Activated naive CD4-positive, alpha-beta T cell treated with anti-CD3 and anti-CD28 coated beads, Interleukin-2, amount 50 U/mL, for 24 hours (primary cell): ENCODE measurements around the gene PDE9A.
A peak's percentile ranks its signal among the peaks of the same experiment; 100 is the strongest.

Source experiments
- H3K27ac Mint-ChIP-seq: one replicate; pipeline ENCODE4 v1.8.0; 2021; ENCODE audit warnings: mild to moderate bottlenecking, mixed read lengths
- H3K27me3 Mint-ChIP-seq: one replicate; pipeline ENCODE4 v1.8.0; 2021; ENCODE audit warnings: mixed read lengths
- H3K36me3 Mint-ChIP-seq: one replicate; pipeline ENCODE4 v1.8.0; 2021; ENCODE audit warnings: mixed read lengths
- H3K4me1 Mint-ChIP-seq: one replicate; pipeline ENCODE4 v1.8.0; 2021; ENCODE audit warnings: mixed read lengths
- H3K4me3 Mint-ChIP-seq: one replicate; pipeline ENCODE4 v1.8.0; 2021; ENCODE audit warnings: mild to moderate bottlenecking, mixed read lengths
- H3K9me3 Mint-ChIP-seq: one replicate; pipeline ENCODE4 v1.8.0; 2021; ENCODE audit warnings: mixed read lengths

PDE9A gene

GRCh38 chr21:42747276-42747701 is 93.9 kb downstream of the PDE9A start:
- H3K4me3 Mint-ChIP-seq = peak overlapping the region; percentile 78
- H3K4me1 Mint-ChIP-seq = peaks cover 31% of the 10 kb centered on the region
- H3K36me3 Mint-ChIP-seq = no peaks in the 10 kb centered on the region
- peak overlapping the region; percentile 96 for H3K27ac Mint-ChIP-seq
- no peaks in the 10 kb centered on the region for H3K27me3 Mint-ChIP-seq
- H3K9me3 Mint-ChIP-seq = no peaks in the 10 kb centered on the region

GRCh38 chr21:42747746-42748351 is 94.4 kb downstream of the PDE9A start:
- Mint-ChIP-seq H3K9me3 (no peaks in the 10 kb centered on the region), H3K36me3 (peaks cover 1% of the 10 kb centered on the region), H3K4me3 (no peak overlapping the region), H3K27me3 (no peaks in the 10 kb centered on the region), H3K4me1 (peaks cover 31% of the 10 kb centered on the region), H3K27ac (peak overlapping the region; percentile 12)

- H3K4me3 Mint-ChIP-seq = no peak overlapping the region
Observed at GRCh38 chr21:42748620-42749176, 95.3 kb downstream of the PDE9A start.

DNA sequence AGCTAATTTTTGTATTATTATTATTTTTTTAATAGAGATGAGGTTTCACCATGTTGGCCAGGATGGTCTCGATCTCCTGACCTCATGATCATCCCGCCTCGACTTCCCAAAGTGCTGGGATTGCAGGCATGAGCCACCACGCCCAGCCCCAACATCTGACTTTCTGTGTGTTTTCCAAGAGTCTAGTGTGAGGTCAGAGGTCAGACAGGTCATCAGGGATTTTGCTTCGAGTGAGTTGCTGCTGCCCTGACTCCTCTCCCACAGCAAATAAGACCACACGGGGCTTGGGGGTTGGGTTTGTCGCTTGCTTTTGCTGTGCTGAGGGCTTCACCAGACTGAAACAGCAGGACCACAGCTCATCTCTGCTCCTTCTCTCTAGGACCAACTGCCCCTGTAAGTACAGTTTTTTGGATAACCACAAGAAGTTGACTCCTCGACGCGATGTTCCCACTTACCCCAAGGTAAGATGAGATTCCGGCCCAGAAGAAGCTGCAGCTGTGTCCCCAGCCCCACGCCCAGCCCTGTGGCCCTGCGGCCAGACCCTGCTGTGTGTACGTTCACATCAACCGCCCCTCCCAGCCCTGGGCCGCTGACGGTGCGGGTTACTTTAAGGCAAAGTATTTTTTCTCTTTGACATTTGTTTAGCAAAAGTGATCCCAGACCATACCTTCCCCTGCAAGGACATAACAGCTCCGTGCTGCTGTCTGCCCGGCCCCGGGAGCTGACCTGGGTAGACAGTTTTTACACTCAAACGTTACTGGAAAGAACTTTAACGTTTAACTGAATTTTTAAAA is 97.5 kb downstream of the PDE9A start:
- Mint-ChIP-seq H3K4me1 (peaks cover 25% of the 10 kb centered on the region), H3K36me3 (peaks cover 1% of the 10 kb centered on the region), H3K27ac (no peak overlapping the region), H3K27me3 (no peaks in the 10 kb centered on the region), H3K9me3 (no peaks in the 10 kb centered on the region), H3K4me3 (no peak overlapping the region)

More at GRCh38 chr21:42748620-42749176, 95.3 kb downstream of the PDE9A start:
- Mint-ChIP-seq H3K9me3 (no peaks in the 10 kb centered on the region), H3K36me3 (peaks cover 1% of the 10 kb centered on the region), H3K27me3 (no peaks in the 10 kb centered on the region), H3K27ac (no peak overlapping the region), H3K4me1 (peaks cover 31% of the 10 kb centered on the region)

DNA sequence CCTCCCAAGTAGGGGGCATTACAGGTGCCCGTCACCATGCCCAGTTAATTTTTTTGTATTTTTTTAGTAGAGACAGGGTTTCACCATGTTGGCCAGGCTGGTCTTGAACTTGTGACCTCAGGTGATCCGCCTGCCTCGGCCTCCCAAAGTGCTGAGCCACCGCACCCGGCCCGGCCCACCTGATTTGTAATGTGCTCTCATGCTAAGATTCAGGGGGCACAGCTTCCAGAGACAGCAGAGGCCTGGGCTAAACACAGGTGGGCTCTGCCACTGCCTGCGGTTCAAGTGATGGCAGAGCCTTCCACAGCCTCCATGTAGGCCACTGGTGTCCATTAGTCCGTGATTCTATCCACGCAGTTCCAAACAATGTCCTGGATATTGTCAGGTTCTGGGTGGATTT is 98.4 kb downstream of the PDE9A start:
- Mint-ChIP-seq H3K36me3 (peaks cover 1% of the 10 kb centered on the region), H3K4me1 (peaks cover 16% of the 10 kb centered on the region), H3K4me3 (no peak overlapping the region), H3K9me3 (no peaks in the 10 kb centered on the region), H3K27ac (no peak overlapping the region), H3K27me3 (no peaks in the 10 kb centered on the region)

DNA sequence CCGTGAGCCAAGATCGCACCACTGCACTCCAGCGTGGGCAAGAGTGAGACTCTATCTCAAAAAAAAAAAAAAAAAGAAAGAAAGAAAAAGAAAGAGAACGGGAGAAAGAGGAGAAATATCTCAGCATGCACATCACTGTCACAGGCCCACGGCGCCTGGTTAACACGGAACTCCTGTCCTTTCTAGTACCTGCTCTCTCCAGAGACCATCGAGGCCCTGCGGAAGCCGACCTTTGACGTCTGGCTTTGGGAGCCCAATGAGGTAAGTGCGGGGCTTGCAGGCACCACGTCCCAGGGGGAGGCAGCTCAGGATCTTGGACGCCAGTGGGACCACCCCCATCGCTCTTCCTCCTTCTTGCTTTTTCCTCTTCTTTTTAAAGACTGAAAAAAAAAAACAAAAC is 100.4 kb downstream of the PDE9A start:
- Mint-ChIP-seq H3K36me3 (peaks cover 1% of the 10 kb centered on the region), H3K4me3 (no peak overlapping the region), H3K27ac (no peak overlapping the region), H3K4me1 (no peaks in the 10 kb centered on the region), H3K27me3 (no peaks in the 10 kb centered on the region), H3K9me3 (no peaks in the 10 kb centered on the region)

DNA sequence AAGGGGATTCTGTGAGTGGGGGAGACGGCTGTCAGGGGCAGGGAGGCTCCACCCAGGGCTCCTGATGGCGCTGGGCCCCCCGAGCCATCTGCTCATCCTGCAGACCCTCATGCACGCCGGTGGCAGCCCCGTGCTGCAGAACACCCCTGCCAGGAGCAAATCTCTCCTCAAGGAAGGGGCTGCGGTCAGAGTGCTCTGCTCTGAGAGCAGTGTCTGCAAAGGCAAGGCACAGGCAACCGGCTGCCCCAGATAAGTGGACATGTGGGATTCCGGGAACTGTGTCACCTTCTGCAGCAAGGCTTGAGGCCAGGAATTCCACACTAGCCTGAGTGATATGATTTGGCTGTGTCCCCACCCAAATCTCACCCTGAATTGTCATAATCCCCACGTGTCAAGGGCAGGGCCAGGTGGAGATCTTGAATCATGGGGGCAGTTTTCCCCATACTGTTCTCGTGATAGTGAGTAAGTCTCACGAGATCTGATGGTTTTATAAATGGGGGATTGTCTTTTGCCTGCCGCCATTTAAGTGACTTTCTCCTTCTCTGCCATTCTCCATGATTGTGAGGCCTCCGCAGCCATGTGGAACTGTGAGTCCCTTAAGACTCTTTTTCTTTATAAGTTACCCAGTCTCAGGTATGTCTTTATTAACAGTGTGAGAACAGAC is 101.0 kb downstream of the PDE9A start:
- Mint-ChIP-seq H3K27ac (no peak overlapping the region), H3K9me3 (no peaks in the 10 kb centered on the region), H3K4me3 (no peak overlapping the region), H3K4me1 (no peaks in the 10 kb centered on the region), H3K27me3 (no peaks in the 10 kb centered on the region), H3K36me3 (peaks cover 1% of the 10 kb centered on the region)

- H3K4me3 Mint-ChIP-seq = no peak overlapping the region
- no peaks in the 10 kb centered on the region for H3K4me1 Mint-ChIP-seq
- no peak overlapping the region for H3K27ac Mint-ChIP-seq
- H3K27me3 Mint-ChIP-seq = no peaks in the 10 kb centered on the region
- no peaks in the 10 kb centered on the region for H3K9me3 Mint-ChIP-seq
- peaks cover 1% of the 10 kb centered on the region for H3K36me3 Mint-ChIP-seq
Observed at GRCh38 chr21:42755031-42755665, 101.7 kb downstream of the PDE9A start.

DNA sequence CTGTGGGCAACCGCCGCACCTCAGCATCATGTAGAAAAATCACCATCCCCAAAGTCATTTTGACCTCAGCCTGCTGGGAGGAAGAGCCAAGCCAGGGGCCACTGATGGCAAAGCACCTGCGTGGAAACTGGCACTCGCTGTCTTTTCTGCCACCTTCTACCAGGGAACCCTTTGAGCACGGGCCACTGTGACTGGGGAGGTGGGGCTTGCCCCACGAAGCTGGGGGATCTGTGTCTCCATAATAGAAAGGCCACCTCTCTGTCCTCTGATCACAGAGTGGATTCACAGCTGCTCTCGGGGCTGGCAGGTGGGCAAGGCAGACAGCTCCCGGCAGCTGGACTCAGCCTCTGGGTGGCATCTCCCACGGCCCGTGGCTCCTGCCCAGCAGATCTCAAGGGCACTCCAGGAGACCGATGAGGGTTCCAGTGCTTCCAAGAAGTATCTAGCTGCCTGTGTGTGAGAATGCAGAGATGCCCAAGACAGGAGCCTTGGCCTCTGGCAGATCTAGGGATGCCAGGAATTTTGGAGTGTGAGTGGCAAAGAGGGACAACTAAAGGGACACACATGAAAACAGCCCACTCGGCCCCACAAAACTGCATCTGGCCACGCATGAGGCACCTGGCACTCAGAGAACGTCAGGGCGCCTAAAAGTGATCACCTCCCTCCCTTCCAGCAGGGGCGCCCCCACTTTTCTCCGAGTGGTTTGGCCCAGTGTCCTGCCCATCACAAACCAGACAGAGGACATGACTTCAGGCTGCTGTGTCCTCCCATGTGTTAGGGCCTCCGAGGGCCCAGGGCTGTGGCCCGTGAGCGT is 102.6 kb downstream of the PDE9A start:
- Mint-ChIP-seq H3K4me1 (no peaks in the 10 kb centered on the region), H3K4me3 (no peak overlapping the region), H3K36me3 (peaks cover 1% of the 10 kb centered on the region), H3K27me3 (no peaks in the 10 kb centered on the region), H3K9me3 (no peaks in the 10 kb centered on the region), H3K27ac (no peak overlapping the region)

DNA sequence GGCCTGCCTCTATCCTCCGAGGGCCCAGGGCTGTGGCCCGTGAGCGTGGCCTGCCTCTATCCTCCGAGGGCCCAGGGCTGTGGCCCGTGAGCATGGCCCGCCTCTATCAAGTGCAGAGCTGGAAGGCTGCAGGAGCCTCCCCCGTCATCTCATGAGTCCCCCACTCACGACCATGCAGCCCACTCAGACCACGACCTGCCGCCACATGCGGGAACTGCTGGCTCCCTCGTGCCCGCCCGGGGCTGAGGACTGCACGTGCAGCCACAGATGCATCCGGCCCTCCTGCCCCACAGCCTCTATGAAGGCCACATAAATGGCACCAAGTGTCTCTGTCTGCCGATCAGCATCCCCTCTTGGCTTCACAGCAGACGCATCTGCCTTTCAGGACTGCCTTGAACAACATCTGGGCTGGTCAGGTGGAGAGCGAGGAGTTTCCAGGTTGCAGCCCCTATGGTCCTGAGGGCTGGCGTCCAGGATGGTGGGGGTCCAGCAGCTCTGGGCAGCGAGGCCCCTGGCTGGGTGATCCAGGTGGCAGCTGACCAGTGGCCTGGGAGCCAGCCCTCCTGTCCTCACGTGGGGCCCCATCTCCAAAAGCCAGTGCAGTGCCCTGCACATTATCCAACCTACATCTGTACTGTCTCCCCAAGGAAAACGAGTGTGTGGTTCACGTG is 103.3 kb downstream of the PDE9A start:
- H3K4me1 Mint-ChIP-seq = no peaks in the 10 kb centered on the region
- H3K27me3 Mint-ChIP-seq = no peaks in the 10 kb centered on the region
- no peak overlapping the region for H3K27ac Mint-ChIP-seq
- H3K9me3 Mint-ChIP-seq = no peaks in the 10 kb centered on the region
- peaks cover 1% of the 10 kb centered on the region for H3K36me3 Mint-ChIP-seq
- H3K4me3 Mint-ChIP-seq = no peak overlapping the region

- Mint-ChIP-seq H3K27me3 (no peaks in the 10 kb centered on the region), H3K36me3 (peaks cover 1% of the 10 kb centered on the region), H3K4me3 (no peak overlapping the region), H3K4me1 (no peaks in the 10 kb centered on the region), H3K9me3 (no peaks in the 10 kb centered on the region), H3K27ac (peak overlapping the region; percentile 41)
Observed at GRCh38 chr21:42757422-42757821, 104.0 kb downstream of the PDE9A start.

- no peaks in the 10 kb centered on the region for H3K4me1 Mint-ChIP-seq
- no peak overlapping the region for H3K27ac Mint-ChIP-seq
- H3K4me3 Mint-ChIP-seq = no peak overlapping the region
- no peaks in the 10 kb centered on the region for H3K27me3 Mint-ChIP-seq
- no peaks in the 10 kb centered on the region for H3K36me3 Mint-ChIP-seq
- no peaks in the 10 kb centered on the region for H3K9me3 Mint-ChIP-seq
Observed at GRCh38 chr21:42757826-42758655, 104.6 kb downstream of the PDE9A start.

GRCh38 chr21:42758721-42759593 is 105.5 kb downstream of the PDE9A start:
- no peaks in the 10 kb centered on the region for H3K36me3 Mint-ChIP-seq

More at GRCh38 chr21:42758721-42759593, 105.5 kb downstream of the PDE9A start:
- Mint-ChIP-seq H3K4me1 (no peaks in the 10 kb centered on the region), H3K9me3 (no peaks in the 10 kb centered on the region), H3K4me3 (no peak overlapping the region), H3K27ac (no peak overlapping the region), H3K27me3 (no peaks in the 10 kb centered on the region)
